Measurements from ENCODE around the gene KCNF1. TPM values are rescaled to one million over a fixed set of nuclear protein-coding genes. Genes with fewer than 3 reads are reported as not detected.
"Not testable (repeated sequence)": the region's sequence is repeated elsewhere in the genome, so short reads cannot be mapped to it uniquely, and the experiment has no call there.

KCNF1 gene
- total and polyA plus RNA-seq, 2 donors from 2014 or later = 0.63 to 0.67 TPM

DNA sequence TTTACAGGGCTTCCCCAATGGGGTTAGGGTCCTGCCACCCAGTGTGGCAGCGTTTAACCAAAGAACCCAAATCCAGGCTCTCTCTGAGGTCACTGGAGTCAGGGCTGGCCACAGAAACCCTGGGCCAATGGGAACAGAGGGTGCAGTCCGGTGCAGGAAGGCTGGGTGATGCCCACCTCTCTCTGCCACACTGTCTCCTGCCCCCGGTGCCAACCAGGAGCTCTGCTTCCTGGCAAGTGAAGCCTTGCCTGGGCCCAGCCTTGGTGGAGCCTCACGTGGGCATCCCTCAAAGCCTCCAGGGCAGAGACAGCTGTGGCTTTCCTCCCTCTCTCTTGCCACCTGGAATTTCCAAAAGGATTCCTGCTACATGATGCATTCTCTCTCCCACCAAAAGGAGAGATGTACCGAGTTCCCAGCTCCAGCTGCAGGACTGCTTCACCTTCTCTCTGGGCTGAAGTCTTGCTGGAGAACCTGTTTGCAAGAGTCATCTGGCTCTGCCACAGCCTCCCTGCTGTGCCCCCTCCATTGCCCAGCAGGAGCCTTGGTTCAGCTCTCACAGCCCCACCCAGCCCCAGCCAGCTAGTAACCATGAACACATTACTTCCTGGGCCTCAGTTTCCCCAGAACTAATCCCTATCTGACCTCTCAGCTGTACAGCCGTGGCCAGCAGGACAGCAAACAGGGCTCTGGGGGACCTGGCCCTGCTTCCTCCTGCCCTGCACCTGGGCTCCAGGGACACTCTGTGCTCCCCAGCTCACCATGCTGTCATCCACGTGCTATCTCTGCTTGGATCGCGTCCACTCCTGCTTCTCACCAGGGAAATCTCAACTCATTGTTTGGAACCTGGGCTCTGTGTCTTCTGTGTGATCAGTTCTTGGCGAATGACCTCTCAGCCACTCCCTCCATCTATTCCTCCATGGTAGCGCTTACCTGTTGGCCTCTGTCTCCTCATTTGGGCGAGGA lies 43.4 kb downstream of the KCNF1 start:
- Histone ChIP-seq H3K27ac (ENCODE audit: low read depth in 2 of 2, low read length in 2 of 2) (no peak overlapping the region), H3K27me3 (ENCODE audit: control insufficient read depth, insufficient read depth, low read length) (no peaks in the 10 kb centered on the region), H3K36me3 (ENCODE audit: control insufficient read depth in 2 of 3, insufficient read depth in 3 of 3, low read length in 3 of 3) (no peaks in the 10 kb centered on the region), H3K9me3 (ENCODE audit: control insufficient read depth in 2 of 3, insufficient read depth in 1 of 3, low read length in 3 of 3) (no peaks in the 10 kb centered on the region), H3K9ac (ENCODE audit: low read length in 3 of 3) (no peak overlapping the region), H3K4me3 (ENCODE audit: low read length in 3 of 3) (no peak overlapping the region), H3K4me1 (ENCODE audit: control insufficient read depth in 2 of 3, insufficient read depth in 2 of 3, low read depth in 1 of 3, low read length in 3 of 3) (no peaks in the 10 kb centered on the region)
- no peak for FAIRE-seq
- TF ChIP-seq, protein P1, sequence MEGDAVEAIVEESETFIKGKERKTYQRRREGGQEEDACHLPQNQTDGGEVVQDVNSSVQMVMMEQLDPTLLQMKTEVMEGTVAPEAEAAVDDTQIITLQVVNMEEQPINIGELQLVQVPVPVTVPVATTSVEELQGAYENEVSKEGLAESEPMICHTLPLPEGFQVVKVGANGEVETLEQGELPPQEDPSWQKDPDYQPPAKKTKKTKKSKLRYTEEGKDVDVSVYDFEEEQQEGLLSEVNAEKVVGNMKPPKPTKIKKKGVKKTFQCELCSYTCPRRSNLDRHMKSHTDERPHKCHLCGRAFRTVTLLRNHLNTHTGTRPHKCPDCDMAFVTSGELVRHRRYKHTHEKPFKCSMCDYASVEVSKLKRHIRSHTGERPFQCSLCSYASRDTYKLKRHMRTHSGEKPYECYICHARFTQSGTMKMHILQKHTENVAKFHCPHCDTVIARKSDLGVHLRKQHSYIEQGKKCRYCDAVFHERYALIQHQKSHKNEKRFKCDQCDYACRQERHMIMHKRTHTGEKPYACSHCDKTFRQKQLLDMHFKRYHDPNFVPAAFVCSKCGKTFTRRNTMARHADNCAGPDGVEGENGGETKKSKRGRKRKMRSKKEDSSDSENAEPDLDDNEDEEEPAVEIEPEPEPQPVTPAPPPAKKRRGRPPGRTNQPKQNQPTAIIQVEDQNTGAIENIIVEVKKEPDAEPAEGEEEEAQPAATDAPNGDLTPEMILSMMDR (IDR thresholded peaks at IDR 0.05; ENCODE audit: borderline replicate concordance, extremely low read depth, insufficient read depth) = no peak
- intact Hi-C loops (cut with DNase I) = no loop called here
- peak in 1 of 5 donors; percentile 58 for DNase-seq

DNA sequence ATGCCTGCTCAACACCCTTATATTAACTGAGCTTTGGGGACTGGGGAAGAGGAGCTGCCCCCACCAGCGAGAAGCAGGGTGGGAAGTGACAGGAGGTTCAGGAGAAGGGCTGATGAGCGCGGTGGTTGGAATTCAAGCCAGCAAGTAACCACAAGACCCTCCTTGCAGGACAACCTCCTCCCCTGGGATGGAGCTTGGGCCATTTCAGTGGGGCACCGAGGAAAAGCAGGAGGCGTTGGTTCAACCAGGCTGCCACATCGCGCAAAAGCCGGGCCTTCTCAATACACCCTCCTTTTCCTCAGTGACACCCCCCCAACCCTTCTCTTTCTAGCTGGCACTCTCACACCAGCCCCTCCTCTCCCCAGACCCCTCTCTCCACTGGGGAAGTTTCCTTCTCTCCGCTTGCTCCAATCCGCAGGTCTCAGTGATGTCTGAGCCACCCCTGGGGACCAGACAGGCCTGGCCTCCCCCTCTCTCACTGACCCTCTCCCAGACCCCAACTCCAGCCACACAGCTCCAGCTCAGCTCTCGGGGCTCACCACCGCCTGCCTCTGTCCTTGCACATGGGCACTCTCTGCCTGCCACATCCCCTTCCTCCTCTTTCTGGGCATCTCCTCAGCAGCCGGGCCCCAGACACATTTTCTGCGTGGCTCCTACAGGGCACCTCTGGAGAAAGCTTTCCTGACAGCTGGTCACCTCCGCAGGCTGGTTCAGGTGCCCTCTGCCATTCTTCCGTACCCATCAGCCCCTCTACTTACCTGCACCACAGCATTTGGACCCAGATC lies 44.5 kb downstream of the KCNF1 start:
- Histone ChIP-seq H3K9me3 (ENCODE audit: control insufficient read depth in 2 of 3, insufficient read depth in 1 of 3, low read length in 3 of 3) (no peaks in the 10 kb centered on the region), H3K4me1 (ENCODE audit: control insufficient read depth in 2 of 3, insufficient read depth in 2 of 3, low read depth in 1 of 3, low read length in 3 of 3) (no peaks in the 10 kb centered on the region), H3K36me3 (ENCODE audit: control insufficient read depth in 2 of 3, insufficient read depth in 3 of 3, low read length in 3 of 3) (no peaks in the 10 kb centered on the region), H3K27me3 (ENCODE audit: control insufficient read depth, insufficient read depth, low read length) (no peaks in the 10 kb centered on the region), H3K9ac (ENCODE audit: low read length in 3 of 3) (no peak overlapping the region), H3K27ac (ENCODE audit: low read depth in 2 of 2, low read length in 2 of 2) (no peak overlapping the region), H3K4me3 (ENCODE audit: low read length in 3 of 3) (no peak overlapping the region)
- intact Hi-C loops (cut with DNase I) = no loop called here
- TF ChIP-seq, protein P1 (IDR thresholded peaks at IDR 0.05; ENCODE audit: borderline replicate concordance, extremely low read depth, insufficient read depth) = no peak
- DNase-seq (peak in 1 of 5 donors; percentile 47), FAIRE-seq (no peak)

DNA sequence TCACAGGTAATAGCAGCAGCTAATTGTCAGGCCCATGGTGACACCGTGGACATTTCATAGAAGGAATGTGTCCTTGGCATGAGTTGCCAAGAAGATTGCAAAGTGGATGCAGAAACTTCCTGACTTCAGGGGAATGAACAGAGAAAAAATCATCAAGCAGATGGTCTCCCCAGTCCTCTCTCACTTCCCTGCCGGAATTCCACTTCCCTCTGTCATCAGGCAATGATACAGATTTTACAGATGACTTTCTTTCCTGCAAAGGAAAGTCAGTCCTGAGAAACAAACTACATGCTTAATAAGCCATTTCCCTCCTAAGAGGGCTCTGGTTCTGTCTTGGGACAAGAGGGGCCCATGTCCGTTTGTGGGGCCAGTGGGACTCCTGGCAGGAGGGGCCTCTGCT lies 45.7 kb downstream of the KCNF1 start:
- intact Hi-C loops (cut with DNase I) = no loop called here
- TF ChIP-seq, protein P1 (IDR thresholded peaks at IDR 0.05; ENCODE audit: borderline replicate concordance, extremely low read depth, insufficient read depth) = no peak
- Histone ChIP-seq H3K36me3 (ENCODE audit: control insufficient read depth in 2 of 3, insufficient read depth in 3 of 3, low read length in 3 of 3) (no peaks in the 10 kb centered on the region), H3K4me1 (ENCODE audit: control insufficient read depth in 2 of 3, insufficient read depth in 2 of 3, low read depth in 1 of 3, low read length in 3 of 3) (no peaks in the 10 kb centered on the region), H3K9ac (ENCODE audit: low read length in 3 of 3) (no peak overlapping the region), H3K9me3 (ENCODE audit: control insufficient read depth in 2 of 3, insufficient read depth in 1 of 3, low read length in 3 of 3) (no peaks in the 10 kb centered on the region), H3K4me3 (ENCODE audit: low read length in 3 of 3) (no peak overlapping the region), H3K27ac (ENCODE audit: low read depth in 2 of 2, low read length in 2 of 2) (no peak overlapping the region), H3K27me3 (ENCODE audit: control insufficient read depth, insufficient read depth, low read length) (no peaks in the 10 kb centered on the region)
- FAIRE-seq (no peak), DNase-seq (no peak)

DNA sequence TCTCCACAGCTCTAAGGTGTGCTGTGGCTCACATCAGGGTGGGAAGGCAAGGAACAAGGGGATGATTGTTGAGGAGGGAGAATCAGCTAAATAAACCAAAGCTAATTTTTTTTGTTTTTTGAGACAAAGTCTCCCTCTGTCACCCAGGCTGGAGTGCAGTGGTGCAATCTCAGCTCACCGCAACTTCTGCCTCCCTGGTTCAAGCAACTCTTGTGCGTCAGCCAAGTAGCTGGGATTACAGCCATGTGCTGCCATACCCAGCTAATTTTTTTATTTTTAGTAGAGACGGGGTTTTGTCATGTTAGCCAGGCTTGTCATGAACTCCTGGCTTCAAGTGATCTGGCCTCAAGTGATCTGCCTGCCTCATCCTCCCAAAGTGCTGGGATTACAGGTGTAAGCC lies 46.7 kb downstream of the KCNF1 start:
- H3K27ac ChIP-seq (ENCODE audit: low read depth in 2 of 2, low read length in 2 of 2); H3K4me3 ChIP-seq (ENCODE audit: low read length in 3 of 3); intact Hi-C loops (cut with DNase I); H3K4me1 ChIP-seq (ENCODE audit: control insufficient read depth in 2 of 3, insufficient read depth in 2 of 3, low read depth in 1 of 3, low read length in 3 of 3); H3K36me3 ChIP-seq (ENCODE audit: control insufficient read depth in 2 of 3, insufficient read depth in 3 of 3, low read length in 3 of 3); H3K9me3 ChIP-seq (ENCODE audit: control insufficient read depth in 2 of 3, insufficient read depth in 1 of 3, low read length in 3 of 3); DNase-seq; H3K9ac ChIP-seq (ENCODE audit: low read length in 3 of 3); H3K27me3 ChIP-seq (ENCODE audit: control insufficient read depth, insufficient read depth, low read length); FAIRE-seq: not testable (repeated sequence)

All from kidney (tissue), 14 donors.